Left ventricle myocardium inferior (tissue), 1 donor: Measurements from ENCODE around the gene C6orf62. TPM values are rescaled to one million over a fixed set of nuclear protein-coding genes. Genes with fewer than 3 reads are reported as not detected.

Source experiments
- DNase-seq: peaks from one replicate; pipeline ENCODE4 v3.0.0-alpha.2; 2020
- H3K27ac ChIP-seq: fragments of 200-600 bp; replicated peaks from 2 replicates; pipeline ENCODE4 v1.8.0; 2021
- H3K27me3 ChIP-seq: fragments of 200-600 bp; 2 replicates; pipeline ENCODE4 v1.8.0; 2021; ENCODE audit warnings: low read depth
- H3K36me3 ChIP-seq: fragments of 200-600 bp; 2 replicates; pipeline ENCODE4 v1.8.0; 2021
- H3K4me1 ChIP-seq: fragments of 200-600 bp; 2 replicates; pipeline ENCODE4 v1.8.0; 2021
- H3K4me3 ChIP-seq: fragments of 200-600 bp; 2 replicates; pipeline ENCODE4 v1.8.0; 2021; ENCODE audit warnings: mild to moderate bottlenecking, moderate library complexity
- H3K9me3 ChIP-seq: fragments of 200-600 bp; replicated peaks from 2 replicates; pipeline ENCODE4 v1.8.0; 2021
- intact Hi-C: fragments of 100-400 bp; cut with micrococcal nuclease; formaldehyde crosslinking; loops from one replicate; pipeline ENCODE4 v1.11.0; 2022
- total RNA-seq: library from RNA; stranded (reverse); fragmentation: NEBNext Ultra II Directional; extraction: Animal tissue kit (Norgen Biotek cat#: 25700); gene quantifications from one replicate; pipeline ENCODE4 v1.2.1, GENCODE V29; 2021
- TF ChIP-seq, protein P1 (sequence below): fragments of 200-600 bp; IDR thresholded peaks from 2 replicates; pipeline ENCODE4 v1.8.0; 2021; ENCODE audit warnings: antibody characterized with exemption, mild to moderate bottlenecking, borderline replicate concordance
- donor health status: DM: no; HTN: yes; CAD: no; lungs with severe emphysema.

C6orf62 gene
- total RNA-seq, 1 donor from 2014 or later: 40.4 TPM

DNA sequence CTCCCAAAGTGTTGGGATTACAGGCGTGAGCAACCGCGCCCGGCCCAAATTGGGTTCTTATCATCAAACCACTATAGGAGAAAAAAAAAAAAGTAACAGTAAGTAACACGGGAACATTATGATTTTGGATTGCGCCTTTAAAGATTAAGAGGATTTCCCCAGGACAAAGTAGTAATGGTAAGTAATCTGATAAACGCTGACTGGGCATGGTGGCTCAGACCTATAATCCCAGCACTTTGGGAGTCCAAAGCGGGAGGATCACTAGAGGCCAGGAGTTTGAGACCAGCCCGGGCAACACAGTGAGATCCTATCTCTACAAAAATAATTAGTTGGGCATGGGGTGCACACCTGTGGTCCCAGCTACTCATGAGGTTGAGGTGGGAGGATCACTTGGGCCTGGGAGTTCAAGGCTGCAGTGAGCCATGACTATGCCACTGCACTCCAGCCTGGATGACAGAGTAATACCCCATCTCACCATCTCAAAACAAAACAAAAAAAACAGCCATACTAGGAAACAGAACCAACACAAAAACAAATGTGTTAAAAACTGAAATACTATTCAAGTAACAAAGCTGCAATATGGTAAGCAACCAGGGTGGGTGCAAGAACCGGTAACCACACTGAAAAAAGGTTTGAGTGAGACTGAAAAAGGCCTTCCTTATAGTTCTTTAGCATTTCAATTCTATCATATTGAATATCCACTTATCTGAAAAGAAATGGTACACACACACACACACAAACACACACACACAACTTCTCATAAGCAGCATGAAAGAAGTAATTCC, 8.2 kb downstream of the C6orf62 start:
- DNase-seq: no peak
- Histone ChIP-seq H3K27ac (no peak overlapping the region), H3K27me3 (no peaks in the 10 kb centered on the region), H3K4me3 (no peak overlapping the region), H3K36me3 (peaks cover 100% of the 10 kb centered on the region), H3K4me1 (peaks cover 59% of the 10 kb centered on the region), H3K9me3 (no peaks in the 10 kb centered on the region)
- intact Hi-C loops: no loop called here
- TF ChIP-seq, protein P1, sequence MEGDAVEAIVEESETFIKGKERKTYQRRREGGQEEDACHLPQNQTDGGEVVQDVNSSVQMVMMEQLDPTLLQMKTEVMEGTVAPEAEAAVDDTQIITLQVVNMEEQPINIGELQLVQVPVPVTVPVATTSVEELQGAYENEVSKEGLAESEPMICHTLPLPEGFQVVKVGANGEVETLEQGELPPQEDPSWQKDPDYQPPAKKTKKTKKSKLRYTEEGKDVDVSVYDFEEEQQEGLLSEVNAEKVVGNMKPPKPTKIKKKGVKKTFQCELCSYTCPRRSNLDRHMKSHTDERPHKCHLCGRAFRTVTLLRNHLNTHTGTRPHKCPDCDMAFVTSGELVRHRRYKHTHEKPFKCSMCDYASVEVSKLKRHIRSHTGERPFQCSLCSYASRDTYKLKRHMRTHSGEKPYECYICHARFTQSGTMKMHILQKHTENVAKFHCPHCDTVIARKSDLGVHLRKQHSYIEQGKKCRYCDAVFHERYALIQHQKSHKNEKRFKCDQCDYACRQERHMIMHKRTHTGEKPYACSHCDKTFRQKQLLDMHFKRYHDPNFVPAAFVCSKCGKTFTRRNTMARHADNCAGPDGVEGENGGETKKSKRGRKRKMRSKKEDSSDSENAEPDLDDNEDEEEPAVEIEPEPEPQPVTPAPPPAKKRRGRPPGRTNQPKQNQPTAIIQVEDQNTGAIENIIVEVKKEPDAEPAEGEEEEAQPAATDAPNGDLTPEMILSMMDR: no peak

DNA sequence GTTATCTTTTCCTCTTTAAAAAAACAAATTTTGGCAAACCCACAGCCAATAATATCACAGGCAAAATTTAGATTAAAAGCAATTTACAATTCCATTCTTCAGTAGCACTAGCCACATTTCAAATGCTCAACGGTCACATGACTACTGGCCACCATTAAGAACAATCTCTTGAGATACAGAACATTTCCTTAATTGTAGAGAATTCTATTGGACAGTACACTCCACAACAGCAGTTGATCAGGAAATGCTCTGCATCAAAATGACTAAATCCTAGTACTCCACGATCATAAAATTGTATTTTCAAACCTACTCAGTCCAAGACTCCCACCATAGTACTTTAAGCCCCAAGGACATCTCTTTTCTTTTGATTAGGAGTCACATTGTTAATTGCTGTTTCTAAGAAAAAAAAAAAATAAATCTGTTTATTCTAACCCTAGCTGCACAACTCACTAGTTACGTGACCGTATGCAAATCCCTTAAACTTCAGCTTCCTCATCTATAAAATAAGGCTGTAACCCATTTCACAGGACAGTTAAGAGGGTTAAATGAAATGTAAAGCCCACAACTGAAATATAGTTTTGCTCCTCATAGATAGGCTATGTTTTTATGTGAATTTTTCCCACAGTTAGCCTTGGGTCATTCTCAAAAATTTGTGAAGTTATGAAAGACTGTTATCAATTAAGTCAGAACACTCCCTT, 9.8 kb downstream of the C6orf62 start:
- no peak for DNase-seq
- intact Hi-C loops: no loop called here
- Histone ChIP-seq H3K27ac (no peak overlapping the region), H3K27me3 (no peaks in the 10 kb centered on the region), H3K4me1 (peaks cover 44% of the 10 kb centered on the region), H3K36me3 (peaks cover 100% of the 10 kb centered on the region), H3K4me3 (no peak overlapping the region), H3K9me3 (no peaks in the 10 kb centered on the region)
- TF ChIP-seq, protein P1: no peak

DNA sequence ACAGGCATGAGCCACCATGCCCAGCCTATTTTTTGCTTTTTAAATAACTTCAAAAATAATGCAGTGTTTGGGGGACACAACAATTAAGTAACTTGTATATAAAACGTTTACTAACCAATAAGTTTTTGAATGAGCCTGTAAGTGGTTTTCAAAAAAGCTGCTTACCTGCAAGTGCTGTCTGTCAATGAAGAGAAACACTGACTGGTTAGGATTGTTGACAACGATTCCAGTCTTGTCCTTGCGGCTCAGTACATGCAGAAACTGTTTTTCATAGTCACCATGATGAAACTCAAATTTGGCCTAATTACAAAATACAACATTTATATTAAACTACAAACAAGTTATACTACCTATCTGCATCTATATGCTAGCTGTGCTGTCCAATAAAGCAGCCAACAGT, 10.3 kb downstream of the C6orf62 start:
- Histone ChIP-seq H3K36me3 (peaks cover 100% of the 10 kb centered on the region), H3K4me1 (peaks cover 38% of the 10 kb centered on the region), H3K4me3 (no peak overlapping the region), H3K9me3 (no peaks in the 10 kb centered on the region), H3K27ac (no peak overlapping the region), H3K27me3 (no peaks in the 10 kb centered on the region)
- TF ChIP-seq, protein P1: no peak
- intact Hi-C loops: no loop called here
- no peak for DNase-seq

DNA sequence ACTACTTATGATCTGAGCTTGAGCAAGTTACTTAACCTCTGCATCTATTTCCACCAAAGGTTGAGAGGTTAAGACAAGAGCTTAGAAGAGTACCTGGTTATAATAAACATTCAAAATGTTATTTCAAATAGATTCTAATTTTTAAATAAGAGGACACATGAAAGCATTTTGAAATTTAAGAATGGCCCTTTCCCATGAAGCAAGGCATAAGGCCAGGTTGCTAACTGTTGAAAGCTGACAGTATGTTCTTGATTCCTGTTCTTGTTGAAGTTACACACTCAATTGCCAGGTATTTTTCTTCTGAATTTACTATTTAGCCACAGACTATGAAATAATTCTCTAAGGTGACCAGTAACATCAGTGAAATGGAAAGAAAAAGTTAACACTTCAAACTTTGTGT, 14.5 kb downstream of the C6orf62 start:
- no peak for DNase-seq
- intact Hi-C loops: no loop called here

DNA sequence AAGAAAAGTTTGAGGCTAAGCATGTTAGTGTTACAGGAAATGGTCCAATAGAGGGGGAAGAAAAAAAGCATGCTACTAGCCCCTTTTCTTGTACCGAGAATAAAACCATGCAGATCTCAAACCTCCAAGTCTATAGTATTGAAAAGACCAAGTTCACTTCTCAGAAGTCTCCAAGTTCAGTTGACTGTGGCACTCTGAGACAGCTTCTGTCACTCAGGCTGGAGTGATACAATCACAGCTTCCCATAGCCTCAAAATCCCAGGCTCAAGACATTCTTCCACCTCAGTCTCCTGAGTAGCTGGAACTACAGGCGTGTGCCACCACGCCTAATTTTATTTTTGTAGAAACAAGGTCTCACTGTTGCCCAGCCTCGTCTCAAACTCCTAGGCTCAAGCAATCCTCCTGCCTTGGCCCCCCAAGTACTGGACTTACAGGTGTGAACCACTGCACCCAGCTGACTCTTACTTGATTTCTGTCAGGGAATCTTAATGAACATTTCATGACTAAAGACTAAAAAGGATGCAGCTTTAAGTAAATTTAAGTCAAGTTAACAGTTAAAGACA, 16.2 kb downstream of the C6orf62 start:
- no peak overlapping the region for H3K4me3 ChIP-seq
- peaks cover 80% of the 10 kb centered on the region for H3K36me3 ChIP-seq
- no peak overlapping the region for H3K27ac ChIP-seq
- no peaks in the 10 kb centered on the region for H3K9me3 ChIP-seq
- no peaks in the 10 kb centered on the region for H3K27me3 ChIP-seq
- H3K4me1 ChIP-seq: peaks cover 12% of the 10 kb centered on the region
- TF ChIP-seq, protein P1: no peak
- no peak for DNase-seq
- intact Hi-C loops: no loop called here

More for the DNA sequence above, 14.5 kb downstream of the C6orf62 start:
- TF ChIP-seq, protein P1: no peak
- Histone ChIP-seq H3K27me3 (no peaks in the 10 kb centered on the region), H3K27ac (no peak overlapping the region), H3K9me3 (no peaks in the 10 kb centered on the region), H3K4me1 (peaks cover 9% of the 10 kb centered on the region), H3K4me3 (no peak overlapping the region), H3K36me3 (peaks cover 86% of the 10 kb centered on the region)
